Mononuclear cell (primary cell): Measurements from ENCODE around the gene MOSPD3. TPM values are rescaled to one million over a fixed set of nuclear protein-coding genes. Genes with fewer than 3 reads are reported as not detected.

Source experiments
- H3K27me3 ChIP-seq: 2 replicates; pipeline ENCODE4 v1.6.0; 2011; ENCODE audit warnings: low read length, control low read depth; ENCODE audit not compliant: insufficient read depth
- H3K4me1 ChIP-seq: 2 replicates; pipeline ENCODE4 v1.5.1; 2011; ENCODE audit warnings: mild to moderate bottlenecking, low read length, control low read depth; ENCODE audit not compliant: insufficient read depth
- H3K4me3 ChIP-seq: 2 replicates; pipeline ENCODE4 v1.5.1; 2011; ENCODE audit warnings: mild to moderate bottlenecking, low read length, moderate library complexity
- H3K9me3 ChIP-seq: 2 replicates; pipeline ENCODE4 v1.5.1; 2011; ENCODE audit warnings: low read depth, mild to moderate bottlenecking, control low read depth, low read length
- total RNA-seq: library from RNA; depleted of rRNA; stranded (reverse); fragments of >200 nt; gene quantifications from one replicate; pipeline ENCODE4 v1.2.3, GENCODE V29; 2012

The MOSPD3 gene
- total RNA-seq, 1 donor: 6.2 TPM

DNA sequence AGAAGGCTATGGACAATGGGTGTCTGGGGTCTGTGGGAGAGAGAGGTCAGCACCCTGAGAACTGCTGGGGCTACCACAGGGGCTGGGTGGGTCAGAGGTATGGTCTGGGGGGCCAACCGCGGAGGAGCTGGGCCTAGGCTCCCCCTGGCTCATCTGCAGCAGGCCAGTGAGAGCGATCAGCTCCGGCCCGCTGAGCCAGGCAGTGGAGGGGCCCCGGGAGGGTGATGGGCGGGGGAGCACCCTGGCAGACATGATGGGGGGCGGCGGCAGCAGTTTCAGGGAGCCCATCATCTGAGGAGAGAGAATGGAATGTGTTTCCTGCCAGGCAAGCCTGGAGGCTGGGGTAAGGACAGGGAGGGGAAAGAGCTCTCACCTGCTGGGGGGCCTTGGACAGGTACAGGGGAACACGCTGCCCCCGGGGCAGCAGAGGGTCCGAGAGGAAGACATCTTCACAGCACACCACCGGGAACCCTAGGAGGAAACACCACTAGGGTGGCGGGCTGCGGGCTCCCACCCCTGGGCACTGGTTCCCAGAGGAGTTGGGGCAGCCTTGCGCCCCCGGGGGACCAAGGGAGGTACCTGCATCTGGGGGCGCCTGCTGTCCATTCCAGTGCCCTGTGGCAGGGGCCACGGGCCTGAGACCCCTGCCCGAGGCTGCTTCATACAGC lies 39.9 kb upstream of the MOSPD3 start:
- Histone ChIP-seq H3K4me3 (no peak overlapping the region), H3K9me3 (no peaks in the 10 kb centered on the region), H3K27me3 (no peaks in the 10 kb centered on the region), H3K4me1 (peaks cover 43% of the 10 kb centered on the region)

DNA sequence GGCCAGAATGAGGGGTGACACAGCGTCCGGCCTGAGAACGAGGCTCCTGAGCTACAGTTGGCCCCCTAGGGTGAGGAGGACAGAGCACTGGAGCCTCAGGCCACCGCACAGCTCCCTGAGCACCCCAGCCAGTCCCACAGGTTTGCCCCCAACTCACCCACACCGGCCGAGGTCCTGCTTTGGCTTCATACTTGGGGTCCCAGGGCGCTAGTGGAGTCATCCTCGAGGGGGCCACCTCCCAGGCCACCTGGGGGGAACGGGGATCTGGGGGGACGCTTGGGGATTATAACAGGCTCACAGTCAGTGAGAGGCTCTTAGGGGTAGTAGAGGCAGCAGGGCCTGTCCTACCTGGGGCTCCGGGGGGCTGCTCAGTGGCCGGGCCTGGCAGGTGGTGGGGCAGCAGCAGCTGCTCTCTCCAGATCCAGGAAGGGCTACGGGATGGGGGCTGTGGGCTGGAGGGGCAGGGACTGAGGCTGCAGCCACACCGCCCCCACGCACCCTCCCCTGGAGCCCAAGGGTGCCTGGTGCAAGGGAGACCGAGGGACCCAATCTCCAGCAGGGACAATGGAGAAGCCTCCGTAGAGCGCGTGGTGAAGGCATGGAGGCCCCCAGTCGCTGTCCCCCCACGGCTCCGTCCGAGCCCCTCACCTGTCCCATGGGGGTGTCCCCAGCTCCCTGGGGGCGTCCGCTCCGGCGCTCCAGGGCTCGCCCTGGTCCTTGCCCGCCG lies 39.2 kb upstream of the MOSPD3 start:
- Histone ChIP-seq H3K4me3 (no peak overlapping the region), H3K4me1 (peaks cover 36% of the 10 kb centered on the region), H3K27me3 (no peaks in the 10 kb centered on the region), H3K9me3 (no peaks in the 10 kb centered on the region)

DNA sequence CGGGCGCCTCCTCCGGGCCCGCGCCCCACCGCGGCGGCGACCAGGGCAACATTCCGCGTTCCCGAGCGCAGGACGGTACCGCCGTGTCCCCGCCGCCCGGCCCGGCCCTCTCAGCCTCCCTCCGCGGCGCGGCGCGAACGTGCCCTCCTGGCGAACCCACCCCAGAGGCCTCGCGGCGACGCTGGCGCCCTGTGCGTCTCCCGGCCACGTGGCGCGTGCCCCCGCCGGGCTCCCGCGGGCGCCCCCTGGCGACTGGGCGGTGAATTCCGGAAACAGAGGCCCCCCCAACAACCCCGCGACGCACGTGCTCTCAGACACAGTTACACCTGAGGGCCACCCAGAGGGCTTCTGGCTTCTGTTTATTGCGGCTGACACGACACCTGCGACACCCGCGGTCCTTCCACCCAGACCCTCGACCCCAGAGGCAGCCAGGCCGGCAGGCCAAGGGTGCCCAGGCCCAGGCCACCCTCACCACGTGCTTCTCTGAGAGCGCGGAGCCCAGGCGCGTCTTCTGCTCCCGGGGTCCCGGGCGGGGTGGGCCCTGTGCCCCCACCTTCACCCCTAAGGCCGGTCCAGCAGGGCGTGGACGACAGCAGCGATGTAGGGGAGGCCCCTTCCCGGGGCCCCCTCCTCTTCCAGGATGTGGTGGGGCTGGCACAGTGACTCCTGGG lies 38.5 kb upstream of the MOSPD3 start, which contains the start of gene SAP25:
Gene SAP25, minus strand, starts transcription at position 210 of the 671 bp plus-strand sequence. Its CDS starts 158 bp downstream, at position 52.
- Histone ChIP-seq H3K4me3 (no peak within 1 kb of the TSS), H3K4me1 (peaks cover 31% of the 10 kb centered on the region)

DNA sequence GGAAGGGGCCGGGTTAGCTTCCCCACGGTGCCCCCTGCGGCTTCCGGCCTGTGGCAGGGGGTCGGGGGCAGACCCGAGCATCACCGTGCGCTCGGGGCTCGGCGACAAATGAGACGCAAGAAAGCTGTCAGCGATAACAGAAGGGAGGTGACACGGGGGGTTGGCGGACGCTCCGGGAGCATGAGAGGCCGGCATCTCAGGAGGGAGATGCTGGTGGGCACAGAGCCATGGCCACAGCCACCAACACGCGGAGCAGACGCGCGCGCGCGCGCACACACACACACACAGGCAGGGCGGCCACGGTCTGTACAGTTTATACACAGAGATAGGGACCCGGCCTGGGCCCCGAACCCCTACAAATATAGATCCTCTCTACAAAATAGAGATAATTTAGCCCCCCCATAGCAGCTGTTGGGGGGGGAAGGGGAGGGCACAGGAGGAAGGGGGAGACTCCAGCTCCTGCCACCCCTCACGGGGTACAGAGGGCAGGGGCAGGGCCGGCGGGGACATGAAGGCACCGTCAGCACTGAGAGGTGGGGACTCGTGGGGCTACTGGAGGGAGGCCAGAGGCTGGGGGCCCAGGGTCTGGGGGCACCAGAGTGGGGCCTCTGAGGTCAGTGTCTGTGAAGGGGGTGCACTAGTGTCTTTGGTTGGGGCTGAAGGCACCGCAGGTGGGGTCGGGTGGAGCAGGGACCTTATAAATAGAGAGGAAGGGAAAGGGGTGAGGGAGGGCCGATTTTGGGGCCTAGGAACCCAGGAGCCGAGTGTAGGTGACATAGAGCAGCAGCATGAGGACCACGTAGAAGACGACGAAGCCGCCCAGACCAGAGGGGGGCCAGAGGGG lies 37.8 kb upstream of the MOSPD3 start:
- no peaks in the 10 kb centered on the region for H3K9me3 ChIP-seq
- H3K4me1 ChIP-seq: peaks cover 23% of the 10 kb centered on the region
- H3K27me3 ChIP-seq: no peaks in the 10 kb centered on the region
- H3K4me3 ChIP-seq: no peak overlapping the region

More for the DNA sequence above, 38.5 kb upstream of the MOSPD3 start, which contains the start of gene SAP25:
- H3K27me3 ChIP-seq: no peaks in the 10 kb centered on the region
- no peaks in the 10 kb centered on the region for H3K9me3 ChIP-seq

DNA sequence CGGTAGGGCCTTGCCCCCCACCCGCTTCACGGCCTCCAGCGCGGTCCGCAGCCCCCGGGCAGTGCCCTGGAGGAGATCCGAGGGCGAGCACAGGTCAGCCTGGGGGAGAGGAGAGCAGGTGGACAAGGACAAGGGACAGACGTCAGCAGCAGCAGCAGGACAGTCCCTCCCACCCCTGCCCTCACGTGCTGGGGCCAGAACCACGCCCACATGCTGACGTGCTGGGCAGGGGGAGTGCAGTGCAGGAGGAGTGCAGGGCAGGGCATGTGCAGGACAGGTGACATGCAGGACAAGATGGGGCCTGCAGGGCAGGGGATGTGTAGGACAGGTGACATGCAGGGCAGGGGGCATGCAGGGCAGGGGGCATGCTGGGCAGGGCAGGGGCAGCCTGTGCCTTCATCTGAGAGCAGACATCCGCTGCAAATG lies 37.1 kb upstream of the MOSPD3 start:
- H3K27me3 ChIP-seq: no peaks in the 10 kb centered on the region
- no peaks in the 10 kb centered on the region for H3K9me3 ChIP-seq

DNA sequence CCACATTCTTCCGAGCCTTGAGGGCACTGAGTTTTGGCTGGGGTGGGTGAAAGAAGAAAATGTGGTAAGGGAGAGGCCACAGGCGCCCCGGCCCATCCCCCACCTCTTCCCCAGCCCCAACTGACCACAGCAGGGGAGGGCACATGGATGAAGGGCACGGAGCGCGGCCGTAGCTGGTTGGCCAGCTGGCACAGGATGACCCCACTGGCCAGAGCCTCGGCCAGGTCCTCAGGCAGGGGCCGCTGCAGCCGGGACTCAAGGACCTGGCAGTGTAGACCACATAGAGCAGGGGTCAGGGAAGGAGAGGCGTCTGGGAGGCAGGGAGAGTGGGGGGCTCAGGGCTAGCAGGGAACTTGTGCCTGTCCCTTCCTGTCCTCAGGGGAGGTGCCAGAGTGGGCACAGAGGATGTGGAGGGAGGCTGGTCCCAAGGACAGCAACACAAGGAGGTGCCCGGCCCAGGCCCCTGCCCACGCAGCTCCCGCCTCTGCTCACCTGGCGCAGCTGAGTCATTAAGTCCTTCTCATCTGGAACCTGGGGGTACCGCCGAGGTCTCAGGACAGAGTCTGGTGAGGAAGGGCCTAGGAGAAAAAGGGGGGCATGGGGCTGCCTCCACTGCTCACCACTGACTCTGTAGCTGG lies 36.5 kb upstream of the MOSPD3 start:
- Histone ChIP-seq H3K4me3 (no peak overlapping the region), H3K9me3 (no peaks in the 10 kb centered on the region), H3K27me3 (no peaks in the 10 kb centered on the region), H3K4me1 (peaks cover 12% of the 10 kb centered on the region)

More for the DNA sequence above, 37.1 kb upstream of the MOSPD3 start:
- Histone ChIP-seq H3K4me3 (no peak overlapping the region), H3K4me1 (peaks cover 17% of the 10 kb centered on the region)

DNA sequence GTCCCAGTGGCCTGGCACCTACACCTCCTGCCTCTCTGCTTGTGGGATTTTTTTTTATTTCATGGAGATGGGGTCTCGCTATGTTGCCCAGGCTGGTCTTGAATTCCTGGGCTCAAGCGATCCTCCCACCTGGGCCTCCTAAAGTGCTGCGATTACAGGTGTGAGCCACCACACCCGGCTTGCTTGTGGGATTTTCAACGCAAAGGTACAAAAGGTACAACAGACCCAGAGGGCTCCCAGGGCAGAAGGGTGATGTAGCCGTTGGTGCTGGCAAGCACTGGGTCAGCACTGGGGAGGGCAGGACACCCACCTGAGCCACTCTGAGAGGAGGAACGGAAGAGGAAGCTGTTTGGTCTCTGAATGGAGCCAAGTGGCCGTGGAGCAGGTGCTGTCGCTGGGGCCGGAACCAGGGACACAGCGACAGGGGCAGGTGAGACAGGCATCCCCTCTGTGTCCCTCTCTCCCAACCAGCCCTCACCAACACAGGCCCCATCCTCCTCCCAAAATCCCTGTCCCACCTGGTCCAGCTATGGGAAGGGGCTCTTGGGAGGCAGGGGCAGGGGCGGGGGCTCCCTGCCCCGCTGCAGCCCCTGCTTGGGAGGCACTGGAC lies 35.9 kb upstream of the MOSPD3 start:
- Histone ChIP-seq H3K27me3 (no peaks in the 10 kb centered on the region), H3K9me3 (no peaks in the 10 kb centered on the region), H3K4me1 (peaks cover 12% of the 10 kb centered on the region), H3K4me3 (no peak overlapping the region)

DNA sequence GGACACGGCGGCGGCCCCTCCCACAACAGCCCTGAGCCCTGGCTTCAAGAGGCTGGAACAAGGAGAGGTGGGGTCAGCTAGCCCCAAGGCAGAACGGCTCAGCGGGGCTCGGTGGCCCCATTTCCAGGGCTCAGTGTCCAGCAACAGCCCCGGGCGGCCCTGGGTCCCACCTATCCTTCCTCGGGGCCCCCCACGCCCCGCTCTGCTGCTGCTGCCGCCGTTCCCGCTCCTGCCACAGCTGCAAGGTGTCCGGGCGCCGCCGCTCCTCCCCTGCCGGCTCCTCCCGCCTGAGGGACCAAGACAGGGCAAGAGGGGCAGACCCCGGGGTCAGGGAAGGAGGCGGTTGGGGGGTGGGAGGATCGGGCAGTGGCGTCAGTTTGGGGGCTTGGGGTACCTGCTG lies 35.2 kb upstream of the MOSPD3 start:
- Histone ChIP-seq H3K4me1 (peaks cover 14% of the 10 kb centered on the region), H3K4me3 (no peak overlapping the region), H3K27me3 (no peaks in the 10 kb centered on the region), H3K9me3 (no peaks in the 10 kb centered on the region)

DNA sequence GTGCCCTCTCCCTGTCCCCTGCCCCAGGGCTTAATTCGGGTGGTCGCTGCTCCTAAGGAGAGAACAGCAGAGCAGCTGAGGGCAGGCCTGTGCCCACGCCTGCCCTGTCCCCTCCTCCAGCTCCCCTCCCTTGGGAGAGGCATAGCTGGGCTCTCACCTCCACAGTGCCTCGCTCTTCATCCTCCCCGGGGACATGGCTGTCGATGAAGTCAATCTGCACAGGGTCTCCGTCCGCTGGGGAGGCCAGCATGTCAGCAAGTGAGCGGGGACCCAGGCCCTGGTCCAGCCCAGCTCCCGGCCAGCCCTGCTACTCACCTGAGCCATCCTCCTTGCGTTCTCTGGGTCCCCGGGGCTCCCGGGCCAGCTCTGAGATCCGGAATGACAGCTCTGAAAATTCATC lies 34.8 kb upstream of the MOSPD3 start:
- no peaks in the 10 kb centered on the region for H3K9me3 ChIP-seq
- no peak overlapping the region for H3K4me3 ChIP-seq
- no peaks in the 10 kb centered on the region for H3K27me3 ChIP-seq
- H3K4me1 ChIP-seq: peaks cover 18% of the 10 kb centered on the region

DNA sequence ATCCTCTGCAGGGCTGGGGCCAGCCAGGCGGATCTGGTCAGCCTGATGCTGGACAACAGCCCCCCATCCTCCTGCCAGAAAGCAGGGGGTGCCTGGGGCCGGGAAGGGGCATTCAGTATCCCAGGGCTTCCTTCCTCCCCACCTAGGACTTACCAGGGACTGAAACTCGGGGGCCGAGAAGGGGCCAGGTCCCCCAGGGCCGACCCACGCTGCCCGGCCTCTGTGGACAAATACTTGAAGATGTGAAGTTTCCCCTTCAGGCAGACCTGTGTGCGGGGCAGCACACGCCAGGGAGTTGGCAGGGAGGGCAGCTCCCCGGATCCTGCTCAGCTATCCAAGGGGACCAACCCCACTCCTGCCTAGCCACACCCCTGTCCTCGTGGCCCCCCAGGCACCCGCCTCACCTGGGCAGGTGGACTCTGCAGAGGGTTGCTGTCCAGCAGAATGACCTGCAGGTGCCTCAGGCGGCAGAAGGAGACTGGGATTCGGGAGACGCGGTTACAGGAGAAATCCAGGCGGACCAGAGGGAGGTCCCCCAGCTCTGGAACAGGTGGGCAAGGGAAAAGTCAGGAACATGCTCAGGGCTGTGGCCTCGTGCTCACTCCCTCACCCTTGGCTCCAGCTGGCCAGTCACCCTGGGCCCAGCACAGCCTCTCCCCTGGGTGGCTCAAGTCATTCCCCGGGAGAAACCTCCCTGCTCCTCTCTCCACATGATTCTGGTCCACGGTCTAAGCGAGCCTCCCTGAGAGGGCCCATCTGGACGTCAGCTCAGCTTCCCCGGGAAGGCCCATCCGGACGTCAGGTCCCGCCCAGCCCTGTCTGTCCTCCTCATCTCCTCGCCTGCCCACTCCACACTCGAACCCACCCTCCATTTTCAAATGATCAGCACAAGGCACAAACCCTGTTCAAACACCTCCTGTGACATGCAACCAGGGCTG lies 33.8 kb upstream of the MOSPD3 start:
- no peak overlapping the region for H3K4me3 ChIP-seq

DNA sequence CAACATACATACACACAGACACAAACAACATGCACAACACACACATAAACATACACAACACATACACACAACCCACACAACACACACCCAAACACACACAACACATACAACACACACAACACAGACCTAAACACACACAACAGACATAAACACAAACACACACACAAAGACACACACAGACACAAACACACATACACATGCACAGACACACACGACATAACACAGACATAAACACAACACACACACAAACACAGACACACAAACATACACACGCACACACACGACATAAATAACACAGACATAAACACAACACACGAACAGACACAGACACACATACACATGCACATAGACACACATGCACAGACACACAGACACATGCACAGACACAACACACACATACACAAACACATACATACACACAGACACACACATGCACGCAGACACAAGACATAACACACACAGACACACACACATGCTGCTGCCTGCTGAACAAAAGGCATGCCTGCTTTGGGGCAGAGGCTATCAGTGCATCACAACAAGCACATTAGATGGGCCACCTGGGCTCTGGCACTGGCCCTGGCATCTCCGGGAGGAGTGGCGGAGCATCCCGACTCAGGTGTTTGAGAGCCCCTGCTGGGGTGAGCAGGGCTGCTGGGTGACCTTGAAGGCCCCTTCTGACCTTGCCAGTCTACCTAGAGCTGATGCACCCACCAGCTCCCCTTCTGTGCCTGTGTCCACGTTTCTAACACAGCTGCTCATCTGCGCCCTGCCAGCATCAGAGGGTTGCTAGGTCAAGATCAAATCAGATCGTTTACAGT lies 31.7 kb upstream of the MOSPD3 start:
- H3K9me3 ChIP-seq: no peaks in the 10 kb centered on the region
- H3K4me3 ChIP-seq: no peak overlapping the region
- H3K4me1 ChIP-seq: peaks cover 43% of the 10 kb centered on the region
- no peaks in the 10 kb centered on the region for H3K27me3 ChIP-seq

More for the DNA sequence above, 33.8 kb upstream of the MOSPD3 start:
- Histone ChIP-seq H3K4me1 (peaks cover 28% of the 10 kb centered on the region), H3K27me3 (no peaks in the 10 kb centered on the region), H3K9me3 (no peaks in the 10 kb centered on the region)

DNA sequence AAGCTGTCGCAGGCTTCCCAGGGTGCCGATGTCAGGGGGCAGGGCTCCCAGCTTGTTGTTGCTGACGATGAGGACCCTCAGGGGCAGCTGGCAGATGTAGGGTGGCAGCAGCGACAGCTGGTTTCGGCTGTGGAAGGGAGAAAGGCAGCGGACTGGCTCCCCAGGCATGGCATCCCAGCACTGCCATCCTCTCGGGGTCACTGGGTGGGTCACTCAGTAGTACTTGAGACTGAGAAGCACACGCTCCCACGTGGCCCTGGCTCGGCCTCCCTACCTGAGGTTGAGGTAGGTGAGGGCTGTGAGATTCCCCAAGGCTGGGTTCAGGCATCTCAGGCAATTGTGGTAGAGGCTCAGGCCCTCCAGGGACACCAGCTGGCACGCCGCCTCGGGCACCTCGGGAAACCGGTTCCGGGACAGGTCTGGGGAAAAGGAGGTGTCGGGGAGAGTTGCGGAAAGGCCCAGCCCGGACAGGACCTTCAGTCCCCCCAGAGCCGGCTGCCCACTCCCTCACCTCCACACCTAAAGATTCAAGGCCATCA lies 30.2 kb upstream of the MOSPD3 start:
- H3K27me3 ChIP-seq: no peaks in the 10 kb centered on the region
- H3K4me1 ChIP-seq: peaks cover 47% of the 10 kb centered on the region
- H3K9me3 ChIP-seq: no peaks in the 10 kb centered on the region
- H3K4me3 ChIP-seq: no peak overlapping the region
